Stomach (tissue), 4 donors: ENCODE measurements around the gene PPP2R5C.

ENCODE experiments used
- CTCF ChIP-seq, 7 experiments: fragments of 450-650 bp in 4 of 7; fragments of 200-600 bp in 3 of 7; sonication (generic) in 3 of 7; IDR thresholded peaks; one replicate each; pipeline ENCODE4 v1.5.1; 2016 to 2019; ENCODE audit warnings: antibody characterized with exemption in 7 of 7, control low read depth in 2 of 7, mild to moderate bottlenecking in 1 of 7
- POLR2A ChIP-seq, 4 donors: fragments of 450-650 bp; IDR thresholded peaks; one replicate each; pipeline ENCODE4 v1.6.1; 2016; ENCODE audit warnings: antibody characterized with exemption in 4 of 4, control low read depth in 2 of 4, mild to moderate bottlenecking in 1 of 4, moderate library complexity in 1 of 4
- POLR2AphosphoS5 ChIP-seq, 3 donors: sonication (generic); formaldehyde crosslinking; IDR thresholded peaks; one replicate each; pipeline ENCODE4 v1.6.1; 2016; ENCODE audit warnings: antibody characterized with exemption in 3 of 3

- TF ChIP-seq CTCF (IDR thresholded peaks at IDR 0.05) (no peak), POLR2A (IDR thresholded peaks at IDR 0.05) (no peak), POLR2AphosphoS5 (IDR thresholded peaks at IDR 0.05) (no peak)
These were observed 171.7 kb downstream of the PPP2R5C start for GRCh38 chr14:101933209-101933608.
